GM23338 (cell line): ENCODE results near the gene KCNMA1.

Experiments
- CTCF ChIP-seq, 2 experiments: fragments of 200-600 bp in 1 of 2; sonication (generic) in 1 of 2; conservative IDR thresholded peaks; 2 replicates each; pipeline versions ENCODE4 v1.5.1 to v1.6.1; 2016 to 2017; ENCODE audit warnings: antibody characterized with exemption in 2 of 2, low read depth in 2 of 2, mild to moderate bottlenecking in 2 of 2, moderate library complexity in 1 of 2
- JUNB ChIP-seq: IDR thresholded peaks from one replicate; pipeline ENCODE4 v1.6.1; 2016; ENCODE audit warnings: antibody characterized with exemption; ENCODE audit not compliant: unreplicated experiment
- POLR2AphosphoS5 ChIP-seq: IDR thresholded peaks from 2 replicates; pipeline ENCODE4 v1.6.1; 2016; ENCODE audit warnings: antibody characterized with exemption, low read depth

- TF ChIP-seq CTCF (conservative IDR thresholded peaks at IDR 0.05; ENCODE audit: low read depth in 2 of 2), result no peak
- TF ChIP-seq JUNB, result no peak
- no peak for TF ChIP-seq POLR2AphosphoS5
These were observed 92.0 kb downstream of the KCNMA1 start for GRCh38 chr10:77545585-77545984.
